Tibial artery (tissue), 4 donors: ENCODE data around the gene SLC35G6.

ENCODE experiments used
- DNase-seq, 2 donors: peaks; one replicate each; pipeline ENCODE4 v3.0.0-alpha.2; 2019
- H3K27ac ChIP-seq, 2 donors: fragments of 200-600 bp; sonication (generic) in 1 of 2; 1 replicate in 1 of 2; 2 replicates in 1 of 2; pipeline ENCODE4 v1.5.1; 2018 to 2019; ENCODE audit warnings: mild to moderate bottlenecking in 1 of 2
- H3K27me3 ChIP-seq, 2 donors: fragments of 200-600 bp; sonication (generic) in 1 of 2; one replicate each; pipeline versions ENCODE4 v1.5.1 to v1.6.0; 2016 to 2019
- H3K36me3 ChIP-seq, 3 donors: fragments of 200-600 bp; sonication (generic) in 2 of 3; one replicate each; pipeline ENCODE4 v1.5.1; 2016 to 2019; ENCODE audit warnings: mild to moderate bottlenecking in 2 of 3
- H3K4me1 ChIP-seq, 4 donors: fragments of 200-600 bp; sonication (generic) in 2 of 4; 1 replicate in 3 of 4; 2 replicates in 1 of 4; pipeline ENCODE4 v1.5.1; 2016 to 2019
- H3K4me3 ChIP-seq, 2 donors: fragments of 200-600 bp; sonication (generic) in 1 of 2; 1 replicate in 1 of 2; 2 replicates in 1 of 2; pipeline ENCODE4 v1.5.1; 2018 to 2019; ENCODE audit warnings: mild to moderate bottlenecking in 2 of 2
- H3K9me3 ChIP-seq, 3 donors: fragments of 200-600 bp; sonication (generic) in 1 of 3; one replicate each; pipeline ENCODE4 v1.5.1; 2016 to 2019
- intact Hi-C: fragments of 100-400 bp; cut with DNase I; formaldehyde crosslinking; loops from one replicate; pipeline ENCODE4 v1.15.0; 2023; ENCODE audit warnings: low total_unique reads
- TF ChIP-seq, protein P1 (sequence below), 2 experiments: fragments of 200-600 bp in 1 of 2; fragments of 450-650 bp in 1 of 2; IDR thresholded peaks; one replicate each; pipeline ENCODE4 v1.5.1; 2017 to 2019; ENCODE audit warnings: antibody characterized with exemption in 2 of 2, mild to moderate bottlenecking in 1 of 2, moderate library complexity in 1 of 2

The SLC35G6 gene

DNA sequence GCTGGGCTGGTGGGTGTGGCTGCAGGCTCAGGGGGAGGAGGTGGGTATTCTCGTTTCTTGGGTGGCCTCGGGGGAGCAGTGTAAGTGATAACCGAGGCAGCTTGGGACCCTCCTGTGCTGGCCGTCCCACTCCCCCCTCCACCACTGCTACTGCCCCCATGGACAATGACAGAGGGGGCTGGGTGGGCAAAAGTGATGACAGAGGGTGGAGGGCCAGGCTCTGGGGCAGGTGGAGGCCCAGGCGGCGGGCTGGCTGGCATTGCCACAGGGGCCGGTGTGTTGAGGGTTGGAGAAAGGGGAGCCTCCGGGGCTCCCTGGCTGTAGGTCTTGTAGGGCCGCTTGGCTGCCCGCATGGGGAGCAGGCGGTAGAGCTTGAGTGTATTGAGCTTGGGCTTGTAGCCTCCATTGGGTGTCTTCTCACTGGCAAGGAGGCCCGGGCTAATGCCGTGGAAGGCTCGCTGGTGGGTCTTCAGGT lies 17.8 kb upstream of the SLC35G6 start:
- H3K4me3 ChIP-seq, result no peak overlapping the region
- H3K9me3 ChIP-seq, result no peaks in the 10 kb centered on the region
- H3K27ac ChIP-seq, result no peak overlapping the region
- intact Hi-C loops, result no loop called here
- H3K36me3 ChIP-seq, result peaks cover 31 to 56% (median 44%) of the 10 kb centered on the region in 3 donors
- TF ChIP-seq, protein P1, sequence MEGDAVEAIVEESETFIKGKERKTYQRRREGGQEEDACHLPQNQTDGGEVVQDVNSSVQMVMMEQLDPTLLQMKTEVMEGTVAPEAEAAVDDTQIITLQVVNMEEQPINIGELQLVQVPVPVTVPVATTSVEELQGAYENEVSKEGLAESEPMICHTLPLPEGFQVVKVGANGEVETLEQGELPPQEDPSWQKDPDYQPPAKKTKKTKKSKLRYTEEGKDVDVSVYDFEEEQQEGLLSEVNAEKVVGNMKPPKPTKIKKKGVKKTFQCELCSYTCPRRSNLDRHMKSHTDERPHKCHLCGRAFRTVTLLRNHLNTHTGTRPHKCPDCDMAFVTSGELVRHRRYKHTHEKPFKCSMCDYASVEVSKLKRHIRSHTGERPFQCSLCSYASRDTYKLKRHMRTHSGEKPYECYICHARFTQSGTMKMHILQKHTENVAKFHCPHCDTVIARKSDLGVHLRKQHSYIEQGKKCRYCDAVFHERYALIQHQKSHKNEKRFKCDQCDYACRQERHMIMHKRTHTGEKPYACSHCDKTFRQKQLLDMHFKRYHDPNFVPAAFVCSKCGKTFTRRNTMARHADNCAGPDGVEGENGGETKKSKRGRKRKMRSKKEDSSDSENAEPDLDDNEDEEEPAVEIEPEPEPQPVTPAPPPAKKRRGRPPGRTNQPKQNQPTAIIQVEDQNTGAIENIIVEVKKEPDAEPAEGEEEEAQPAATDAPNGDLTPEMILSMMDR (IDR thresholded peaks at IDR 0.05), result no peak
- DNase-seq, result no peak
- no peaks in the 10 kb centered on the region for H3K27me3 ChIP-seq
- H3K4me1 ChIP-seq, result peaks cover 7 to 26% (median 18%) of the 10 kb centered on the region in 4 donors

DNA sequence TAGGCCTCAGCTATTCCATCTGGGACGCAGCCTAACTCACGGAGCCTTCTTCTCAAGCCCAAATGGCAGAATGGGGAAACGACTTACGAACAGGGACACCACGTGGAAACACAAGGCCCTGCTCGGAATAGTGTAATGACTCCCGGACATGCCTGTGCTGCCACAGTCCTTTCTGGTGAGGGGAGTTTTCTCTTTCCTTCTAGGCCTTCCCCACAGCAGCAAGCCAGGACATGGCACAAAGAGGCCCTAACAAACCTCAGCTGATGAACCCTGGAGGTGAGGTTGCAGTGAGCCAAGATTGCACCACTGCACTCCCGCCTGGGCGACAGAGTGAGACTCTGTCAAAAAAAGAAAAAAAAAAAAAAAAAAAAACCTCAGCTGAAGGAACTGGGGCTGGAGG lies 17.2 kb upstream of the SLC35G6 start:
- TF ChIP-seq, protein P1 (IDR thresholded peaks at IDR 0.05), result no peak
- intact Hi-C loops, result no loop called here

DNA sequence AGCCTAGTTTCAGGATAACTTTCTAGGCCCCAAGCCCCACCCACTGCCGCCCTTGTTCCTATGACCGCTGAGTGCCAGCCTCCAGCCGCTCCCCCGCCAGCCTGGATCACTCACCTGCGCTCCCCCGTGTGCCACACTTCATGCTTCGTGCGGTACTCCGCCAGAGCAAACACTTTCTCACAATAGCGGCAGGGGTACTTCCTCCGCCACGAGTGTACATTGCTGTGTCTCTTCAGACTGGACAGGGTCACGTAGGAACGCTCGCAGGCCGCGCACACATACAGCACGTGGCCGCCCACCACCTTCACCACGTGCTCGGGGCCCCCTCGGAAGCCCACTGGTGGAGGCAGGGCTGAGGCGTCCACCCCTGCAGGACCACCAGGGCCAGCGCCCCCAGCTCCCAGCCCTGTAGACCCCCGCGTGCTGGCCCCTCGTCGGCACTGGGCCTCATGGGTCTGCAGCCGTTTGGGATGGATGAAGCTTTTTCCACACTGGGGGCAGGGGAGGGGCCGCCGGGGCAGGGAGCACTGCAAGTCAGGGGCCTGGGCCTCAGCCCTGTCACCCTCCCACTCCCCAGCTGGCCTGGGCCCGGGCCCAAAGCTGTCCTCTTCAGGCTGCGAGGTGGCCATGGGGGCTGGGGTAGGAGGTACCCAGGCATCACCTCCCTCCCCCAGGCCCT lies 15.5 kb upstream of the SLC35G6 start:
- Histone ChIP-seq H3K9me3 (no peaks in the 10 kb centered on the region), H3K27ac (peak overlapping the region in 1 of 2 donors; percentile 10), H3K4me1 (peaks cover 7 to 48% (median 24%) of the 10 kb centered on the region in 4 donors), H3K4me3 (no peak overlapping the region), H3K36me3 (peaks cover 31 to 56% (median 44%) of the 10 kb centered on the region in 3 donors), H3K27me3 (no peaks in the 10 kb centered on the region)
- TF ChIP-seq, protein P1 (IDR thresholded peaks at IDR 0.05), result no peak
- intact Hi-C loops, result no loop called here
- no peak for DNase-seq

More for the DNA sequence above, 17.2 kb upstream of the SLC35G6 start:
- H3K4me3 ChIP-seq, result no peak overlapping the region
- peaks cover 7 to 32% (median 19%) of the 10 kb centered on the region in 4 donors for H3K4me1 ChIP-seq
- no peaks in the 10 kb centered on the region for H3K27me3 ChIP-seq
- H3K27ac ChIP-seq, result no peak overlapping the region
- H3K9me3 ChIP-seq, result no peaks in the 10 kb centered on the region
- peaks cover 31 to 56% (median 44%) of the 10 kb centered on the region in 3 donors for H3K36me3 ChIP-seq
- DNase-seq, result no peak

DNA sequence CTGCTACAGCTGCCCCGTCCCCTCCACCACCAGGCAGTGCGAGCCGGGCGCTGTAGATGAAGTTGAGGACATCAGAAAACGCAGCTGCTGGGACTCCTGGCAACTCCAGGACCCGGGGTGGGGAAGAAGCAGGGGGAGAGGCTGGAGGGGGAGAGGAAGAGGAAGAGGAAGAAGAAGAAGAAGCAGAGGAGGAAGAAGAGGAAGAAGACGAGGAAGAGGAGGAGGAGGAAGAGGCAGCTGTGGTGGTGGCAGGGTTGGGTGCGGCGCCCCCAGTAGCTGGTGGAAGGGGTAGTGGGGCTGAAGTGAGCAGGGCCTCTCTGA lies 15.0 kb upstream of the SLC35G6 start:
- peak overlapping the region in 1 of 2 donors; percentile 10 for H3K27ac ChIP-seq
- TF ChIP-seq, protein P1 (IDR thresholded peaks at IDR 0.05), result no peak
- no peaks in the 10 kb centered on the region for H3K27me3 ChIP-seq
- no peaks in the 10 kb centered on the region for H3K9me3 ChIP-seq
- H3K36me3 ChIP-seq, result peaks cover 31 to 56% (median 44%) of the 10 kb centered on the region in 3 donors
- intact Hi-C loops, result no loop called here
- H3K4me3 ChIP-seq, result no peak overlapping the region
- DNase-seq, result no peak
- H3K4me1 ChIP-seq, result peaks cover 7 to 54% (median 24%) of the 10 kb centered on the region in 4 donors

DNA sequence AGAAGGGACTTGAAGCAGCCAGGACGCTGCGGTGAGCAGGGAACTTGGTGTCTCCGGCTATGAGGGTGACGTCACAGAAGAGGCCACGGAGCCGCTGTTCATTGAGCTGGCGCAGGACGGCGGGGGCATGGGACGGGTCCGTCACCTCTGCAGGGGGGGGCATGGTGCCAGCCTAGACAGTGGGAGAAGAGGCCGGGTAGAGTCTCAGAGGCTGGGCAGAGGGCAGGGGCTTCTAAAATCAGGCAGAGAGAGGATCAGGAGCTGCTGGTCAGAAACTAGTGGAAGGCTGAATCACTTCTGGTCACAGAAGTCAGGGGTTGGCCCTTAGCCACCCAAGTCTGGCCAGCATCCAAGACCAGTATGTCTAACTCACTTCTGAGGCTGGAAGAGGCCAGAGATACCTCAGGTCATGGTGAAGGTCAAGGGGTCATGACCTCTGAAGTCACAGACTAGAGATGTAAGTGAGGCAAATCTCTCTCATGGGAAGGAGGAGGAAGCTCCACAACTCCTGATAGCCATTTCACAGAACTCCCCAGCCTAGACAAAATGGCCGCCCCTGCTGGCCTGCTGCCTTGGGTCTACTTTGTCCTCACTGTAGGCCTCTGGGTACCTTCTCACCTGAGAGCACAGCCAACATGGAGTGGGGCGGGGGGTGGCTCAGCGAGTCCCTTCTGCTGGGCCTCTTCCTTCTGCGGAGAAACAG lies 14.5 kb upstream of the SLC35G6 start:
- no peak overlapping the region for H3K4me3 ChIP-seq
- TF ChIP-seq, protein P1 (IDR thresholded peaks at IDR 0.05), result no peak
- intact Hi-C loops, result no loop called here
- peak; percentile 62 to 79 for DNase-seq
- peak overlapping the region; percentile 10 to 38 for H3K27ac ChIP-seq
- no peaks in the 10 kb centered on the region for H3K9me3 ChIP-seq
- peaks cover 31 to 53% (median 42%) of the 10 kb centered on the region in 3 donors for H3K36me3 ChIP-seq
- no peaks in the 10 kb centered on the region for H3K27me3 ChIP-seq
- H3K4me1 ChIP-seq, result peaks cover 7 to 59% (median 27%) of the 10 kb centered on the region in 4 donors
